Activated naive CD8-positive, alpha-beta T cell treated with anti-CD3 and anti-CD28 coated beads for 36 hours (primary cell): Measurements from ENCODE around the gene COQ10B. TPM values are rescaled to one million over a fixed set of nuclear protein-coding genes. Genes with fewer than 3 reads are reported as not detected.

ENCODE experiments used
- DNase-seq: peaks from one replicate; pipeline ENCODE4 v3.0.0; 2021
- H3K27ac Mint-ChIP-seq: one replicate; pipeline ENCODE4 v1.8.0; 2022; ENCODE audit warnings: mild to moderate bottlenecking, moderate library complexity, mixed read lengths
- H3K27me3 Mint-ChIP-seq: one replicate; pipeline ENCODE4 v1.8.0; 2022; ENCODE audit warnings: mild to moderate bottlenecking, mixed read lengths
- H3K36me3 Mint-ChIP-seq: one replicate; pipeline ENCODE4 v1.8.0; 2021; ENCODE audit warnings: mild to moderate bottlenecking, mixed read lengths
- H3K4me1 Mint-ChIP-seq: one replicate; pipeline ENCODE4 v1.8.0; 2021; ENCODE audit warnings: mixed read lengths
- H3K4me3 Mint-ChIP-seq: one replicate; pipeline ENCODE4 v1.8.0; 2022; ENCODE audit warnings: mild to moderate bottlenecking, moderate library complexity, mixed read lengths
- H3K9me3 Mint-ChIP-seq: one replicate; pipeline ENCODE4 v1.8.0; 2022; ENCODE audit warnings: mixed read lengths
- total RNA-seq, 2 experiments: library from RNA; stranded (reverse); gene quantifications; one replicate each; pipeline ENCODE4 v1.2.3, GENCODE V29; 2021

The COQ10B gene
- total RNA-seq, 2 experiments from 2014 or later: 18.9 to 19.5 TPM

- H3K36me3 Mint-ChIP-seq: peaks cover 54% of the 10 kb centered on the region
- peak overlapping the region; percentile 72 for H3K27ac Mint-ChIP-seq
- H3K4me1 Mint-ChIP-seq: peaks cover 25% of the 10 kb centered on the region
- DNase-seq: no peak
- no peaks in the 10 kb centered on the region for H3K9me3 Mint-ChIP-seq
- H3K27me3 Mint-ChIP-seq: no peaks in the 10 kb centered on the region
- H3K4me3 Mint-ChIP-seq: peak overlapping the region; percentile 22
Observed at GRCh38 chr2:197504000-197504399, 50.6 kb downstream of the COQ10B start.

GRCh38 chr2:197504512-197504911 lies 51.2 kb downstream of the COQ10B start:
- peaks cover 53% of the 10 kb centered on the region for H3K36me3 Mint-ChIP-seq
- H3K4me1 Mint-ChIP-seq: peaks cover 25% of the 10 kb centered on the region
- no peaks in the 10 kb centered on the region for H3K9me3 Mint-ChIP-seq
- no peak for DNase-seq
- H3K4me3 Mint-ChIP-seq: no peak overlapping the region
- peak overlapping the region; percentile 72 for H3K27ac Mint-ChIP-seq
- no peaks in the 10 kb centered on the region for H3K27me3 Mint-ChIP-seq

GRCh38 chr2:197506658-197507057 lies 53.3 kb downstream of the COQ10B start:
- Mint-ChIP-seq H3K9me3 (no peaks in the 10 kb centered on the region), H3K36me3 (peaks cover 42% of the 10 kb centered on the region), H3K4me3 (no peak overlapping the region), H3K4me1 (peaks cover 28% of the 10 kb centered on the region), H3K27me3 (no peaks in the 10 kb centered on the region), H3K27ac (no peak overlapping the region)
- DNase-seq: no peak

GRCh38 chr2:197513915-197514314 lies 60.6 kb downstream of the COQ10B start:
- no peak overlapping the region for H3K27ac Mint-ChIP-seq
- H3K4me3 Mint-ChIP-seq: no peak overlapping the region
- H3K27me3 Mint-ChIP-seq: no peaks in the 10 kb centered on the region
- peaks cover 13% of the 10 kb centered on the region for H3K36me3 Mint-ChIP-seq
- no peaks in the 10 kb centered on the region for H3K9me3 Mint-ChIP-seq
- no peak for DNase-seq
- peaks cover 24% of the 10 kb centered on the region for H3K4me1 Mint-ChIP-seq

- H3K27me3 Mint-ChIP-seq: no peaks in the 10 kb centered on the region
- H3K4me3 Mint-ChIP-seq: peak overlapping the region; percentile 97
- peak overlapping the region; percentile 92 for H3K27ac Mint-ChIP-seq
- peaks cover 18% of the 10 kb centered on the region for H3K36me3 Mint-ChIP-seq
- peaks cover 2% of the 10 kb centered on the region for H3K9me3 Mint-ChIP-seq
- H3K4me1 Mint-ChIP-seq: peaks cover 30% of the 10 kb centered on the region
- DNase-seq: no peak
Observed at GRCh38 chr2:197514754-197515153, 61.4 kb downstream of the COQ10B start.

GRCh38 chr2:197515315-197515738 lies 62.0 kb downstream of the COQ10B start:
- no peak for DNase-seq
- H3K4me1 Mint-ChIP-seq: peaks cover 30% of the 10 kb centered on the region
- H3K27me3 Mint-ChIP-seq: no peaks in the 10 kb centered on the region
- H3K9me3 Mint-ChIP-seq: peaks cover 2% of the 10 kb centered on the region
- H3K4me3 Mint-ChIP-seq: peak overlapping the region; percentile 97
- peak overlapping the region; percentile 92 for H3K27ac Mint-ChIP-seq
- H3K36me3 Mint-ChIP-seq: peaks cover 24% of the 10 kb centered on the region

- H3K4me3 Mint-ChIP-seq: peak within 1 kb of the TSS; percentile 97
- DNase-seq: peak; percentile 96
- peaks cover 30% of the 10 kb centered on the region for H3K4me1 Mint-ChIP-seq
- peaks cover 28% of the 10 kb centered on the region for H3K36me3 Mint-ChIP-seq
- H3K27ac Mint-ChIP-seq: peak within 1 kb of the TSS; percentile 92
- peaks cover 4% of the 10 kb centered on the region for H3K9me3 Mint-ChIP-seq
- no peaks in the 10 kb centered on the region for H3K27me3 Mint-ChIP-seq
Observed at GRCh38 chr2:197515739-197516392, 62.5 kb downstream of the COQ10B start, which contains the start of gene MOB4. TSS of gene MOB4 (plus strand) at chr2:197516066. CDS start at chr2:197516087, 21 bp downstream.

GRCh38 chr2:197516393-197516761 lies 63.0 kb downstream of the COQ10B start:
- Mint-ChIP-seq H3K4me3 (peak overlapping the region; percentile 97), H3K4me1 (peaks cover 27% of the 10 kb centered on the region), H3K36me3 (peaks cover 29% of the 10 kb centered on the region), H3K27ac (peak overlapping the region; percentile 89), H3K27me3 (no peaks in the 10 kb centered on the region), H3K9me3 (peaks cover 8% of the 10 kb centered on the region)
- no peak for DNase-seq

- peaks cover 28% of the 10 kb centered on the region for H3K4me1 Mint-ChIP-seq
- H3K9me3 Mint-ChIP-seq: peaks cover 8% of the 10 kb centered on the region
- DNase-seq: no peak
- no peaks in the 10 kb centered on the region for H3K27me3 Mint-ChIP-seq
- H3K36me3 Mint-ChIP-seq: peaks cover 35% of the 10 kb centered on the region
- peak overlapping the region; percentile 89 for H3K27ac Mint-ChIP-seq
- peak overlapping the region; percentile 97 for H3K4me3 Mint-ChIP-seq
Observed at GRCh38 chr2:197517150-197517549, 63.8 kb downstream of the COQ10B start.

Other genes with a start within 250 kb of the COQ10B start
- gene ANKRD44, start 142.8 kb upstream of the COQ10B start, total RNA-seq: 100 to 1,000 TPM; 118 to 121 TPM
- 100 to 1,000 TPM; 230 to 241 TPM for gene SF3B1, start 18.5 kb upstream of the COQ10B start, total RNA-seq
- 1,000 to 10,000 TPM; 1,356 to 1,376 TPM for gene HSPD1, start 46.3 kb downstream of the COQ10B start, total RNA-seq
- gene HSPE1, start 46.8 kb downstream of the COQ10B start, total RNA-seq: 100 to 1,000 TPM; 485 to 487 TPM
- gene MOB4, start 62.5 kb downstream of the COQ10B start, total RNA-seq: 10 to 100 TPM; 19.8 to 21.7 TPM
- not detected for gene RFTN2, start 222.0 kb downstream of the COQ10B start, total RNA-seq